GM19238 (cell line): Measurements from ENCODE around the gene RFLNA.
"Not testable (repeated sequence)": the region's sequence is repeated elsewhere in the genome, so short reads cannot be mapped to it uniquely, and the experiment has no call there.

ENCODE experiments used
- DNase-seq: peaks from one replicate; pipeline ENCODE4 v3.0.0; 2011; ENCODE audit warnings: low spot score; ENCODE audit not compliant: insufficient read length

RFLNA gene

DNA sequence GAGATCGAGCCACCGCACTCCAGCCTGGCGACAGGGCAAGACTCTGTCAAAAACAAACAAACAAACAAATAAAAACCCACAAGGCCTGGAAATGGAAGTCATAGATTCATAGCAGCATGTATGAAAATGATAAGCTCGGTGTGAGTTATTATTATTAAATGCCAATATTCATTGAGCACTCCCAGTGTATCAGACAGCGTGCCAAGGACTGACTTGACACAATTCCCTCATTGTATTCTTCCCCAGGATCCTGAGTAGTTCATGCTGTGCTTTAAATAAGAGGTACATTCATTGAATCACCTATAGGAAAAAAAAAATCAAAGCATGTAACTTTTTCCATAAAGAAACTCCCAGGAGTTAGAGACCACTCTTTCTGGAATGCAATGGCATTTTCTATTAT is 12.6 kb upstream of the RFLNA start:
- DNase-seq = no peak

DNA sequence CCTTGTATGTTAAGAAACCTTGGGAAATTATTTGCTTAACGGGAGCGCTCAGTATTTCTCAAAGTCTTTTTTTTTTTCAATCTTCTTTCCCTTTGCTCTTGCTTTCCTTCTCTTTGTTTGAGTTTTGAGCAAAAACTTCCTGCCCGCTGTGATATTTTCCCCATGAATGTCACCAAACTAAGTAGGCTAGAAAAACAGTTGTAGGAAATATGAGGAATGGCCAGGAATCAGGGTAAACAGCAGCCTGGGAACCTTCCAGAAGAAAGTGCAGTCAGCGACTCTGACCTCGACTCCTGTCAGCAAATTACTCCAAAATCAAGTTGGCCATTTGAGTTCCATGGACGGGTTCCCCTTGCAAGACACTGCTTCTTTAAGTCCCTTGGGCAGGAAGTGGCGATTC is 11.6 kb upstream of the RFLNA start:
- no peak for DNase-seq

DNA sequence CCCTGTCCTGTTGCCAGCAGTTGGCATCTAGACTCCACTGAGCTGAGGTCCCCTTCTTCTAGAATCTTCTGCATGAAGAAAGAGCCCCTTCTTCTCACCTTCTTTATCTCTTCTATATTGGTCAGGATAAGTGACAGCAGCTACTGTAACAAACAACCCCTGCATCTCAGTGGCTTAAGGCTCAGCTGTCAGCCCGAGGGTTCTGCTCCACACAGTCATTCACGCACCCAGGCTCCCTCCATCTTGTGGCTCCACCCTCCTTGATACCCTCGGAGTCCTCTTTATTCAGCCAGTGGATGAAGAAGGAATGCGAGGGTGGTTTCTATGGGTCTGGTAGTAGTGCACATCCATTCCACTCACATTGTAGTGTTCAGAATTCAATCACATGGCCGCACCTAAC is 10.5 kb upstream of the RFLNA start:
- no peak for DNase-seq

DNA sequence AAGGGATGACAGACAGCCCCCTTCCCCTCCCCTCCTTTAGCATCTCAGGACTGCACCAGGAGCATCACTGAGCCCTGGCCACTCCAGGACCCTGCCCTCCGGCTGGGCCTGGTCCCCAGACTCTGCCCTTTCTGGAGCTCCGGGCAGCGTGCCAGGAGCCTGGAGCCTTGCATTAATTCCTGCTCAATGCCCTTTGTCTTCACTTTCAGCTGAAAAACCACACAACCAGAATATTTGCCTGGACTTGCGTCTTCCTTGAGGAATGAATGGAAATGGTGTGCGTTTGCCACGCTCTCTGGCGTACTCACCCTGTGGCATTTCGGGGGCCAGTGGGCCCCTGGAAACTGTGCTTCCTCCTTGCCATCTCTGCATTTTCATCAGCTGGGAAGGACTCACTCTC is 8.5 kb upstream of the RFLNA start:
- no peak for DNase-seq

DNA sequence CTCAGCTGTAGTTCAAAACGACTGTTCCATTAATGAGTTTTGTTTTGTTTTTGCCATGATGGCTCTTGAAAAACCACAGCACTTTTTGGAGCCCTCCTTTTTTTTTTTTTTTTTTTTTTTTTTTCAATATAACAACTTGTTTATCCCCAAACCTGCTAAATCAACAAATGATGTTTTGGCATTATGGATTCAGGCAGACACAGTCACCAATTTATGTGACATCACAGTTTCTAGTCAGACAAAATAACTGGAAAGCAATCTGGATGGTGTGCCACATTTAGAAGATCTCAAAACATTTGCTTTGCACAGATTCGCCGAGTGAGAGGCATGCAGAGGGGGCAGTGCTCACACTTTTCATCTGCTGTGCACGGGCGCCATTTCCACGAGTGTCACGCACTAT is 7.9 kb upstream of the RFLNA start:
- no peak for DNase-seq

DNA sequence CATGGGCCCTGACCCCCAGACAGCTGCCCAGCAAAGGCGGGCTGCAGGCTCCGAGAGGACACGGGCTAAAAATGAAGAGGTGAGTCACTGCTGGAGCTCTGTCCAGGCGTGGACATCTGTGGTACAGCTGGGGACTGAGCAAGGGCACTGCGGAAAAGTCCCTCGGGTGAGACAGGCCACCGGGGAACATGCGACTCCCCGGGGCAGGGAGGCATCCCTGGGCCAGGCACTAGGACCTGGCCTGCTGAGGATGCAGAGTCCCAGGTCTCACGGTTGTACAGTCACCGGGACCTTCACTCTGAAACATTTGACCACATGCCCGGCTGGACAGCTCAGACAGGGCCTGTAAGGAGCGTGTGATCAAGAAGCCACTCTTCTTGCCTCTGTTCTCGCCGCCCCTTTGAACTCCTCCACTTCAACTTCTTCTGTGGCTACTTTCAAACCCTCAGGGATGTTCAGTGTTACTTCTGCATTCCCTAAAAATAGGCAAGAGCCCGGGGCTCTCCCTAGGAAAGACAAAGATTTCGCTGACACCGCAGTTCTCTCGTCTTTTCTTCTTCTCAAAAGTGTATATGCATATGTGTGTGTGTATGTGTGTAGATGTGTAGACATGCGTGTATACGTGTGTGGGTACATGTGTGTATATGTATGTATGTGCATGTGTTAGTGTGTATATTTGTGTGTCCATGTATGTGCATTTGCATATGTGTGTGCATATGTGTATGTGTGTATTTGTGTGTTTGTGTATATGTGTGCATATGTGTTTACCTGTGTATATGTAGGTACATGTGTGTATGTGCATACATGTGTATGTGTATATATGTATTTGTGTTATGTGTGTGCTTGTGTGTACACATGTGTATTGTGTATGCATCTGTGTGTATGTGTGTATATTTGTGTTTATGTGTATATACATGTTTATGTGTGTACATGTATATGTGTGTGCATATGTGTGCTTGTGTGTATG is 5.0 kb upstream of the RFLNA start:
- DNase-seq = no peak

DNA sequence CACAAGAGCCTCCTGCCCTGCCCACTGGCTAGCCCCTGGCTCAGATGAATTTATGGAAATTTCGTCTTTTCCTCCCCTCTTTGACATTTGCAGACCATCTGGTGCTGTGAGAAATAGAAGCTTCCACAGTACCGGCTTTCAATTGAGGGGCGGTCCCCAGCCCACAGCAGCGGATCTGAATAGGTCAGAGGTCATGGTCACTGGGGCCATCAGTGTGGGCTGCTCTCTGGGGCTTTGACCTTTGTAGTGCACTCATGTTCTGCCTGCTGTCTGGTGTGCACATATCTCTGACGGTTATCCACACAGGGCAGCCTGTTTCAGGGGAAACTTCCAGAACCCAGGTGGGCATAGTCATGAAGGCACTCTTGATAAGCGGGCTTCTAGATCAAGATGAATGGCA is 2.5 kb upstream of the RFLNA start:
- no peak for DNase-seq

DNA sequence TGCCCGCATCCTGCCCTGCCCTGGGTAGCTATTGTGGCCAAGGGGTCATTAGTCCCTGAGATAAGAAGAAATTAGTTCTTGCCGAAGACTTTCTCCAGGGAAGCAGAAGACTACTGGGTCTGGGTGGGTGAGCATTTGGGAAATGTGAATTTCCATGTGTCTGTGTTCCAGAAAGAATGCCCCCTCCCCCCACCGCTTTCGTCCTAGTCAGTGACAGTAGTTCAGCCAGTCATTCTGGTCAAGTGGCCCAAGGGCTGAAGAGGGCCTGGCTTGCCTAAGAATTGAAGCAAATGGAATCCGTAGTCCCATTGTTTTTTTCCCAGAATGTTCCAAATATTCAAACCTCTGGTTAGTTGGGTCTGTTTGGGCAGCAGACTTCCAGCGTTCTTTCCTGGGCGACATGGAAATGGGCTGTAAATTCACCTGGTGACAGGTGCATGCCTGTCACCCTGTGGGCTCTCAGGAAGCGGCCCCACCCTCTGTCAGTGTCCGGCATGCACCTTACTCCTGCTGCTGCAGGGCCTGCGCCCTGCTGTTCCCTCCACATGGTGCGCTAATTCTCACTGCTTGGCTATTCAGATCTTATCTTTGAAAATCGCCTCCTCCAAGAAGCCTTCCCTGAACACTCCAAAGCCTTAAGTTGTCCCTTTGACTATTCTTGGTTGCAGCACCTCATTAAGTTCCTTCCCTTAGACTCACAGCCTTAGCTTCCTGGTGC is 1.4 kb upstream of the RFLNA start:
- no peak for DNase-seq

DNA sequence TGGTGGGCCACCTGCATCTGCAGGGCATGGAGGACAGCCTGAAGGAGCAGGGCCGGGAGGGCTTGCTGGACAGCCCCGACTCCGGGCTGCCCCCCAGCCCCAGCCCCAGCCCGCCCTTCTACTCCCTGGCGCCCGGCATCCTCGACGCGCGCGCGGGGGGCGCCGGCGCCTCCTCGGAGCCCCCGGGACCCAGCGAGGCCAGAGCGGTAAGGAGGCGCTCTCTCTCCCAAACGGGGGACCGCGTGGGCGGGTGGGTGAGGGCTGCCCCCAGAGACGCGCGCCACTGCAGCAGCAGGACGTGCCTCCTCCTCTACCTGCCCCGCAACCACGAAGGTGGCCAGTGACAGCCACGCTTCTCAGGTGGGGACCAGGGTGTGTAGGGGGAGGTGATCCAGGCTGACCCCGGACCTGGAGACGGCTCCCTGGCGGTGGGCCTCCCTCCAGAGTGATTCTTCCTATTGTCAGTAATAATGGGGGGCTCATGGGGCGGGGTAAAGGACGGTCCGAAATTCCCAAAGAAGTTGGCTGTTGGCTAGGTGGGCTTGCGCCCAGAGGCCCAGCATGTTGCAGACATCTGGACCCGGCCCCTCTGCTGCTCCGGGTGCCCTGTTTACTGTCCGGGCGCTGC is 652 bp downstream of the RFLNA start:
- DNase-seq = no peak

DNA sequence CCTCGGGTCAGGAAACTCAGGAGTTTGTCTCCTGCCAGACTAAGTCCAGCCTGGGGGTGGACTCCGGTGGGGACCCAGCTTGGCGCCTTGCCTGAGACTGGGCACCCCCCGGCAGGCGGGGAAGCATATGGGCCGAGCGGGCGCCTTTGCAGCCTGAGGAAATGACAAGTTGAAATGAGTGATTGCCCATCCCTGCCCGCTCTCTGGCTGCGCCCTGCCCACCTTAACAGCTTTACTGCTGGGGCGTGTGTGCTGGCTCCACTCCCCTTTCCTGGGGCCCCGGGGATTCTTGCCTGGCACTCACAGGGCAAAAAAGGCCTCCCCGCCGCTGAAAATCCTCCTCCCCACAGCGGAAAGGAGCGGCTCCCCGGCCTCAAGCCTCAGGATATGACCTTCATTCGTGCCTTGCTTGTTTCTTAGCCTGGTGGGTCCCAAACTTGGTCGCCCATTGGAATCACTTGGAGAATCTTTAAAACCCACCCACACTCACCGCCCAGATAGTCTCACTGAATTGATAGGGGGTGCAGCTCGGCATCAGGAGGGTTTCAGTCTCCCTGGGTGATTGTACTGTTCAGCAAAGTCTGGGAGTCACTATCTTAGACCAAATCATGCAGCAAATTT is 1.5 kb downstream of the RFLNA start:
- DNase-seq = no peak

DNA sequence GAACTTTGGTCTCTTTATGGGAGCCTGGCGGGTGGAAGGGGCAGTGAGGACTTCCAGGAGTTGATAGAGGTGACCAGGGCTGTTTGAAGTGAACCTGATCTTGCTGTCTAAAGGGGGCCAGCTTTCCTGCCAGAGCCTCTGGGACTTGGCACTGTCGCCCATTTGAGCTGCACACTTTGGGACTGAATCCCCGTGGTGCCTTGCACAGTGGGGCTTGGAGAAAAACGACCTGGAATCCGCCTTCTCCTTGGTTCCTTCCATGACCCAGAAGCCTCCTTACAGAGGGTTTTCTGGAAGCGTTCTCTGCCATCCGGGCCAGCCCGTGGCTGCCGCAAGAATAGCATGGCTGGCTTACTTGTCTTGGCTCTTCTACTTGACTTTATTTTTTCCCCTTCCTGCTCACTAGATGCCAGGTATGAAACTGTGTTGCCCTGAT is 2.0 kb downstream of the RFLNA start:
- DNase-seq = no peak

DNA sequence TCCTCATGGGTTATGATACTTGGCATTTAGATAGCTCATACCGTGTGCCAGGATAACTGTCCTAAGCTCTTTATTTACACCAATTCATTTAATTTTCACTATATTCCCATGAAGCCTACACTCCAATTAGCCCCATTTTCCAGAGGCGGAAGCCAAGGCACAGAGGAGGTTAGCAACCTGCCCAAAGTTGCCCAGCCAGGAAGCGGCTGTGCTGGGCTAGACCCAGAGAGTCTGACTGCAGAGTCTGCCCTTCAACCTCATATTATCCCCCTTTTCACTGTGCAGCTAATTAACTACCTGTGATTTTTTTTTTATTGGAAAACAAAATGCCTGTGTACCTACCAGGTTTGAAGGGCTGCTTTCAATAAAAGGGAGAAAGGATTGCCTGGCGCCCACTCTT is 2.5 kb downstream of the RFLNA start:
- no peak for DNase-seq

DNA sequence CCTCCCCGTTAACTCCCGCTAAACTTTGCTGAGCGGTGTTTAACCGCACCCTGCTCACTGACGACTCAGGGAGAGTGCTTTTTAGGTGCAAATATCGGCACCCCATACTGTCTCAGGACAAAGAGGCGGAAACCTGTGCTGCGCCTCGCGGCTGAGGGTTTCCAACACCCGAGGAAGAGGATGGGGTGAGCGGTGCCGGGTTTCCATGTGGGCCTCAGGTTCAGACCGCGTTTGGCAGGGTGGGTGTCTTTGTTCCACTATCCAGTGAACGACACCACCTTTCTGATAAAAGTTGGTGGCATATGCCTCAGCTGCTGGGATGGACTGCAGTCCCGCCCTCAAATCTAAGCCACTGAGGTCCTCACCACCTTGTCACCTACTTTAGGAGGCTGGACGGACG is 3.0 kb downstream of the RFLNA start:
- no peak for DNase-seq

DNA sequence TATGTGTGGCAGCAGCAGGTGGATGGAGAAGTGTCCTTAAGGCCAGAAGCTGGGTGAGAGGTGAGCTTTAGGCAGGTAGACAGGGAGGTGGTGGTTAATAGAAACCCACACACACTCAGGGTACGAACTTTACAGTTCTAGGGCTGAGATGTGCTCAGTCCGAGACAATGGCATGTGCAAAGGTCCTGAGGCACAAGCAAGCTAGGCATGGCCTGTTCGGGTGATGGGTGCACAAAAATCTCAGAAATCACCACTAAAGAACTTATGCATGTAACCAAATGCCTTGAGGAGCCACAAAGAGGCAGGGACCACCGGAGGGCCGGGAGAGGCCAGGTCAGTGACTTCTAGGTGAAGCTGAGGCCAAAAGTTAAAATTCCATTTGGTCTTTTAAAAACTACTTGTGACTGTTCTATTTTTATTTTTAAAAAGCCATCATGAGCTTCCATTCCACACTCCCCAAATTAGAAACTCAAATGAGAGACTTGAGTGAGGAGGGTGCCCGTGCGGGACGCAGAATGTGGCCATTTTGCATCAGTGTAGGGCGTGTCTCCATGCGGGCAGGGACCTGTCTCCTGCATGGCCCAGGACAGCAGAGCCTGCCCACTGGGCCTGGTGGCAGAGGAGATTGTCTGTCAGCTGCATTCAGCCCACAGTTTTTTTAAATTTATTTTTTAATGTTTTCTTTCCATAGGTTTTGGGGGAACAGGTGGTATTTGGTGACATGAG is 4.0 kb downstream of the RFLNA start:
- no peak for DNase-seq

DNA sequence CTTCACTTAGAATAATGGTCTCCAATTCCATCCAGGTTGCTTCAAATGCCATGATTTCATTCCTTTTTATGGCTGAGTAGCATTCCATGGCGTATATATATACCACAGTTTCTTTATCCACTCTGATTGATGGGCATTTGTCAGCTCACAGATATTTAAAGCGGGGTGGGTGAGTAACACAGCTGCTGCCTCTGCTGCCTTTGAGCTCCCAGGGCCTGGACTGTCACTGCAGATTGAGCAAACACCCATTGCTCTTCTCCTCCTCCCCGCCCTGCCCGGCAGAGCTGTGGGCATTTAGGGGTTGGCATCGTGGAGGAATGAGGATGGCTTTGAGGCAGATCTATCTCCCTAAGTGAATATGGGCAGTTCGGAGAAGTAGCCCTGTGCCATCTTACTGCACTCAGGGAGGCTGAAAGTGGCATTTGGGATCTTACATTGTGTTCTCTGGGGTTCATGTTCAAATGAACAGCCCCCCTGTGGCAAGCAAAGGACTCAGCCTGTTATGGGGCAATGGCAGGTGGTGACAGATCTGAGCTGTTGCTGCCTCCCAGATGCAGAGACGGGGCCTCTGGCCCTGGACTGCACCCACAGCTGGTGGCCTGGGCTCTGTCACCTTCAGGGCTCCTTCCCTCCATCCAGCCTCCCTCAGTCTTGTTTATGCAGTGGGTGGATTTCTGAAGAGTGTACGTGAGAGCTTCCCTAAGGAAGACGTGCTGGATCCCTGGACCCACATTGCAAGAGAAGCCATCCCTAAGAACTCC is 4.9 kb downstream of the RFLNA start:
- no peak for DNase-seq

DNA sequence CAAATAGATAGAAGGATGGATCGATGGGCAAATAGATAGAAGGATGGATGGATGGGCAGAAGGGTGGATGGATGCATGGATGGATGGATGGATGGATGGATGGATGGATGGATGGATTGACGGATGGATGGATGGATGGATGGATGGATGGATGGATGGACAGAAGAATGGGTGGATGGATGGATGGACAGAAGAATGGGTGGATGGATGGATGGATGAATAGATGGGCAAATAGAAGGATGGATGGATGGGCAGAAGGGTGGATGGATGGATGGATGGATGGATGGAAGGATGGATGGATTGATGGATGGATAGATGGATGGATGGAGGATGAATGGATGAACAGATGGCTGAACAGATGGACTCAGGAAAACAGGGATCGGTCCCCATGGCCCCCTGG is 5.8 kb downstream of the RFLNA start:
- DNase-seq = not testable (repeated sequence)

DNA sequence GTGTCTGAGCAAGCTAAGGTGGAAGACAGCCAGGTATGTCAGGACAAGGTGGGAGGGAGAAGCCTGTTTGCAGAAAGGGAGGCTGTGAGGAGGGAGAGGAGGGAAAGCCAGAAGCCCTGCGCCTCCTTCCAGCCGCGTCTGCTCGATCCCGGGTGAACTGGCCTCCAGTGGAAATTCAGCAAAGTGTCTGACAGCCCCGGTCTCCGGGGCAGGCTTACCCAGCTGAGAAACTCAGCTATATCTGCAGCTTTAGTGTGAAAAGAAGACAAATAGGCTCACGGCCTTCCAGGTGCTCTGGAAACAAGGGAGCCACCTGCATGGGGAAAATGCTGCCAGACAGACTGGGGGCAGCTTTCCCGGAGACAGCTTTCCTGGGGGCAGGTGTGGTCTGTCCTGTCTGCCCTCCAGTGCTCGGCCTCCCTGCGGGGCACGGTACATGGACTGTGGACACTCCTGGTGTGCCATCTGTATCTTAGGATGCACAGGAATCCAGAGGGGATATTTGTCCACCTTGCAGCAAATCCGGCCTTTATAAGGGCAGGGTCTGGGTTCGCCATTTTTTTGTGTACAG is 6.3 kb downstream of the RFLNA start:
- no peak for DNase-seq

DNA sequence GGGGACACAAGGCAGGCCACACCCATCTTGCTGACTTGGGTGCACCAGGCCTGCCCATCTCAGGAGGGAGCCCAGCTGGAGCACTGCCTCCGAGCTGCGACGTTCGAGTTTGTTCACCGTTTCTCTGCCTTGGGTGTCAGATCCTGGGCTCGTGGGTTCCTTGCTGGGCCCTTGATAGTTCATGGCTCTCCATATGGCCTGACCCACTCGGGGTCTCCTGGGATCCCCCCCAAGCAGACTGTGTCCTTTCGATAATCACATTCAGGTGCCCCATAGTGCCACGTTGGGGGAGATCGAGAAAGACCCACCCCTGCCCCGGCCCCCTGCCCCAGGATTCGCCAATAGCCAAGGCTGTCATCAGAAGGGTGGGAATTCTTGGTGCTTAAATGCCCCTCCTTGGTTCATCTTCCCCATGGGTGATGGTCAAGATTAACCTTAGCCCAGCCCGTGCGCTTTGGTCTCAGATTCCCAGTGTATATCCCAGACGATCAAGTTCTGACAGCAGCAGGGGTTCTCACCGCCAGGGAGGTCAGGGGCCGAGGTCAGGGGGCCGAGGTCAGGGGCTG is 7.4 kb downstream of the RFLNA start:
- no peak for DNase-seq

DNA sequence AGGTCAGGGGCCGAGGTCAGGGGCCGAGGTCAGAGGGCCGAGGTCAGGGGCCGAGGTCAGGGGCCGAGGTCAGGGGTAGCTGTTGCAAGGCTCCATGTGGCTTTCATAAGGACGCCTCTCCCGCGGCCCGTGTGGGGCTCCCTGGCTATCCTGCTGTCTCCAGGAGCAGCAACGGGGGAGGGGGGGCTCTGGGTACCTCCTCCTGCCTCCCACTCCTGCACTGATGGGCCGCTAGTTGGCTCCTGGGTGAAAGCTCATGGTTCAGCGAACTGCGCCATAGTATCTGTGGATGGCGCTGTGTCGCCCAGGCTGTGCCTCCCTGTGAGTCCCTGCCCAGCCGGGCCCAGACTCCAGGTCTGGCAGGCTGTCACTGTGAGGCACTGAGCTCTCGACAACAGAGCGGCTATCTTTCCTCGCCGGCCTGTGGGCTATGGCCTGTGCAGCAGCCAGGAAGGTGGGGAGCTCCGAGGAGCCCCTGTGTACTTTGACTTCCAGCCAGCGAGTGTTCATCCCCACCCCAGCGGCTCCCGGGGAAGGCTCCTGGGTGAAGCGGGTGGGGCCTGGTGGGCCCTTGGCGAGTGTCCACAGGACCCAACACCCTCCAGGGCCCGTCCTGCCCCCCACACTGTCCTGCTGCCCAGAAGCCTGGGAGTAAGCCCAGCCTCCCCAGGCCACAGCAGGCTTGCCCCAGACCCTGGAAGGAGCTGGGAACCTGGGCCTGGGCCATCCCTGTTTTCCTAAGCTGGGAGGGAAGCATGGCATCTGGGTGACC is 8.1 kb downstream of the RFLNA start:
- DNase-seq = no peak
